Fibroblast of pulmonary artery (primary cell): ENCODE results near the gene OR2AG1.
A peak's percentile ranks its signal among the peaks of the same experiment; 100 is the strongest.

Experiments
- DNase-seq: peaks from one replicate; pipeline ENCODE4 v3.0.0-alpha.2; 2010; ENCODE audit warnings: low read depth
- H3K4me3 ChIP-seq: replicated peaks from 2 replicates; pipeline ENCODE4 v1.5.1; 2011; ENCODE audit warnings: low read depth, mild to moderate bottlenecking, control low read depth, low read length, moderate library complexity
- CTCF ChIP-seq: IDR thresholded peaks from 2 replicates; pipeline ENCODE4 v1.5.1; 2011; ENCODE audit warnings: mild to moderate bottlenecking, control low read depth, low read length, inconsistent platforms; ENCODE audit errors: missing control alignments

Gene OR2AG1, protein sequence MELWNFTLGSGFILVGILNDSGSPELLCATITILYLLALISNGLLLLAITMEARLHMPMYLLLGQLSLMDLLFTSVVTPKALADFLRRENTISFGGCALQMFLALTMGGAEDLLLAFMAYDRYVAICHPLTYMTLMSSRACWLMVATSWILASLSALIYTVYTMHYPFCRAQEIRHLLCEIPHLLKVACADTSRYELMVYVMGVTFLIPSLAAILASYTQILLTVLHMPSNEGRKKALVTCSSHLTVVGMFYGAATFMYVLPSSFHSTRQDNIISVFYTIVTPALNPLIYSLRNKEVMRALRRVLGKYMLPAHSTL

DNA sequence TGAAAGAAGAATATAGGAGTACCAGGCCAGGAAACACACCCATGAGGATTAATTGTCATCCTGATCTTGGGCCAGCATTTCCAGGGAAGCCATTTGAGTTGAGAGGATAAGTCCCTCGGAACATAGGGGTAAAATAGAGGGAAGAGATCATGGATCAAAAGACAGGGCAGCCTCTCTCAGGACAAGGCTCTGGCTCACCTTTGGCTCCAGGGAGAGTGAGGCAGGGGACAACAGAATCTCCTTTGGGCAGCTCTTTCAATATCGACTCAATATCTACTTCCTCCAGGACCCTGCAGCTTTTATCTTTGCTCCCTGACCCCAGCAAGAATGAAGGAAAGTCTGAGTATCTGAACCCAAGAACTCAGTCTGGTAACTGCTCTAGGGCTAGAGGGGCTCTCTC lies at the start of gene OR2AG1:
Gene OR2AG1, plus strand, starts transcription at position 301 of the 400 bp plus-strand sequence. CDS start 2,018 bp downstream, outside the sequence.
- TF ChIP-seq CTCF = no peak
- H3K4me3 ChIP-seq = no peak within 1 kb of the TSS
- no peak for DNase-seq

GRCh38 chr11:6733326-6734275 lies 49.2 kb upstream of the OR2AG1 start:
- no peak overlapping the region for H3K4me3 ChIP-seq
- no peak for TF ChIP-seq CTCF
- DNase-seq = no peak

- no peak for TF ChIP-seq CTCF
- H3K4me3 ChIP-seq = no peak overlapping the region
- no peak for DNase-seq
These were observed 48.2 kb upstream of the OR2AG1 start for GRCh38 chr11:6734616-6735015.

- no peak overlapping the region for H3K4me3 ChIP-seq
- DNase-seq = no peak
- no peak for TF ChIP-seq CTCF
These were observed 47.5 kb upstream of the OR2AG1 start for GRCh38 chr11:6735306-6735705.

DNA sequence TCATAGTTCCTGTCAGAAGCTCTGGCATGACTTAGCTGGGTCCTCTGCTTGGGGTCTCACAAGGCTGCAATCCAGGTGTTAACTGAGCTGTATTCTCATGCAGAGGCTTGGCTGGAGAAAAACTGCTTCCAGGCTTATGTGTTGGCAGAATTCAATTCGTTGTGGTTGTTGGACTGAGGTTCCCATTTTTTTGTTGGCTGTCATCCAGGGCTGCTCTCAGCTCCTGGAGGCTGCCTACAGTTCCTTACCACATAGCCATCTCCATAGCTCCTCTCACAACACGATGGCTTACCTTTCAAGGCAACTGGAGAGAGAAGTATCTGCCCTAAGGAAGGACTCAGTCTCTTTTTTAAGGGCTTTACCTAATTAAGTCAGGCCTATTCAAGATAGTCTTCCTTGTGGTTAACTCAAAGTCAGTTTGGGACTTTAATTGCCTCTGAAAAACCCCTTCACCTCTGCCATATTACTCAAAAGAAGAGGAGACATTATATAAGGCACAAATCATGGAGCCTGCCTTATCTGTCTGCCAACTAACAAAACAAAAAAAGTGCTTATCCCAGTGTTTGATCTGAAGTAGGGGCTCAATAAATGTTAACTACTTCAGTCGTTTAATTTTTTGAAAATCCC lies 46.2 kb upstream of the OR2AG1 start:
- TF ChIP-seq CTCF = no peak
- DNase-seq = no peak
- H3K4me3 ChIP-seq = no peak overlapping the region

- no peak overlapping the region for H3K4me3 ChIP-seq
- DNase-seq = peak; percentile 57
- TF ChIP-seq CTCF = peak; percentile 73
These were observed 44.9 kb upstream of the OR2AG1 start for GRCh38 chr11:6737872-6738466.
